ENCODE results near the gene RAB6D. TPM values are rescaled to one million over a fixed set of nuclear protein-coding genes. Genes with fewer than 3 reads are reported as not detected.
"Not testable (repeated sequence)": the region's sequence is repeated elsewhere in the genome, so short reads cannot be mapped to it uniquely, and the experiment has no call there.

Gene RAB6D
- polyA plus RNA-seq, 3 donors = not detected

GRCh38 chr2:131402320-131403039 lies 38.5 kb upstream of the RAB6D start:
- no peak overlapping the region for H3K27ac Mint-ChIP-seq
- H3K4me1 Mint-ChIP-seq = no peaks in the 10 kb centered on the region
- peaks cover 7 to 17% (median 12%) of the 10 kb centered on the region in 3 donors for H3K27me3 Mint-ChIP-seq (ENCODE audit: low read depth in 3 of 3)
- no peak overlapping the region for H3K4me3 ChIP-seq (replicated peaks in 1 of 3; ENCODE audit: low read depth in 2 of 3, low read length in 3 of 3)
- H3K4me2 ChIP-seq (replicated peaks; ENCODE audit: extremely low read depth, low read length, poor library complexity, severe bottlenecking) = no peak overlapping the region
- intact Hi-C loops (cut with micrococcal nuclease) = no loop called here
- H3K36me3 Mint-ChIP-seq = no peaks in the 10 kb centered on the region
- H3K79me2 ChIP-seq (ENCODE audit: insufficient read depth, low read length) = no peaks in the 10 kb centered on the region
- no peak for TF ChIP-seq CTCF (IDR thresholded peaks at IDR 0.05)
- H3K36me3 ChIP-seq (replicated peaks in 1 of 2; ENCODE audit: control insufficient read depth in 1 of 2, insufficient read depth in 2 of 2, low read length in 2 of 2) = no peaks in the 10 kb centered on the region
- no peak overlapping the region for H2AFZ ChIP-seq (ENCODE audit: insufficient read depth, low read depth, low read length, poor library complexity, severe bottlenecking)
- no peak for DNase-seq
- 100% methylated on average over 1 of the region's 6 CpGs for WGBS (ENCODE audit: insufficient coverage)
- H3K27me3 ChIP-seq (ENCODE audit: control insufficient read depth in 2 of 2, insufficient read depth in 2 of 2, low read length in 2 of 2) = no peaks in the 10 kb centered on the region
- H3K9ac ChIP-seq (ENCODE audit: insufficient read depth, low read length, poor library complexity, severe bottlenecking) = no peak overlapping the region
- no peak overlapping the region for H3K4me3 Mint-ChIP-seq
- H3K27ac ChIP-seq (ENCODE audit: low read depth in 1 of 2, low read length in 2 of 2) = no peak overlapping the region
- H3K9me3 ChIP-seq (replicated peaks in 1 of 2; ENCODE audit: control insufficient read depth in 1 of 2, insufficient read depth in 1 of 2, low read length in 2 of 2) = no peaks in the 10 kb centered on the region
- H4K20me1 ChIP-seq (ENCODE audit: insufficient read depth, low read length) = no peaks in the 10 kb centered on the region
- H3K9me3 Mint-ChIP-seq = no peaks in the 10 kb centered on the region
- no peaks in the 10 kb centered on the region for H3K4me1 ChIP-seq (ENCODE audit: control insufficient read depth in 1 of 2, insufficient read depth in 2 of 2, low read length in 2 of 2)

GRCh38 chr2:131400849-131401248 lies 36.9 kb upstream of the RAB6D start:
- no peak overlapping the region for H3K4me3 Mint-ChIP-seq

GRCh38 chr2:131400441-131400840 lies 36.5 kb upstream of the RAB6D start:
- DNase-seq = not testable (repeated sequence)

More at GRCh38 chr2:131400849-131401248, 36.9 kb upstream of the RAB6D start:
- no peak overlapping the region for H3K4me3 ChIP-seq (replicated peaks in 1 of 3; ENCODE audit: low read depth in 2 of 3, low read length in 3 of 3)
- no peaks in the 10 kb centered on the region for H3K36me3 Mint-ChIP-seq
- no peak for DNase-seq
- WGBS (ENCODE audit: insufficient coverage) = 100% methylated on average over 2 of the region's 4 CpGs
- no peaks in the 10 kb centered on the region for H3K4me1 Mint-ChIP-seq
- H4K20me1 ChIP-seq (ENCODE audit: insufficient read depth, low read length) = no peaks in the 10 kb centered on the region
- no peak overlapping the region for H3K9ac ChIP-seq (ENCODE audit: insufficient read depth, low read length, poor library complexity, severe bottlenecking)
- no peaks in the 10 kb centered on the region for H3K79me2 ChIP-seq (ENCODE audit: insufficient read depth, low read length)
- H3K27ac Mint-ChIP-seq = no peak overlapping the region
- H3K27me3 ChIP-seq (ENCODE audit: control insufficient read depth in 2 of 2, insufficient read depth in 2 of 2, low read length in 2 of 2) = no peaks in the 10 kb centered on the region
- TF ChIP-seq CTCF (IDR thresholded peaks at IDR 0.05) = no peak
- H3K27ac ChIP-seq (ENCODE audit: low read depth in 1 of 2, low read length in 2 of 2) = no peak overlapping the region
- no peaks in the 10 kb centered on the region for H3K9me3 Mint-ChIP-seq
- H3K4me2 ChIP-seq (replicated peaks; ENCODE audit: extremely low read depth, low read length, poor library complexity, severe bottlenecking) = no peak overlapping the region
- intact Hi-C loops (cut with micrococcal nuclease) = no loop called here
- no peaks in the 10 kb centered on the region for H3K9me3 ChIP-seq (replicated peaks in 1 of 2; ENCODE audit: control insufficient read depth in 1 of 2, insufficient read depth in 1 of 2, low read length in 2 of 2)
- no peaks in the 10 kb centered on the region for H3K4me1 ChIP-seq (ENCODE audit: control insufficient read depth in 1 of 2, insufficient read depth in 2 of 2, low read length in 2 of 2)
- no peaks in the 10 kb centered on the region for H3K36me3 ChIP-seq (replicated peaks in 1 of 2; ENCODE audit: control insufficient read depth in 1 of 2, insufficient read depth in 2 of 2, low read length in 2 of 2)
- no peak overlapping the region for H2AFZ ChIP-seq (ENCODE audit: insufficient read depth, low read depth, low read length, poor library complexity, severe bottlenecking)
- H3K27me3 Mint-ChIP-seq (ENCODE audit: low read depth in 3 of 3) = peaks cover 7 to 18% (median 13%) of the 10 kb centered on the region in 3 donors

More at GRCh38 chr2:131400441-131400840, 36.5 kb upstream of the RAB6D start:
- H3K9ac ChIP-seq (ENCODE audit: insufficient read depth, low read length, poor library complexity, severe bottlenecking); H3K27ac Mint-ChIP-seq; H4K20me1 ChIP-seq (ENCODE audit: insufficient read depth, low read length); H3K4me3 Mint-ChIP-seq; H3K27ac ChIP-seq (ENCODE audit: low read depth in 1 of 2, low read length in 2 of 2); H3K4me1 ChIP-seq (ENCODE audit: control insufficient read depth in 1 of 2, insufficient read depth in 2 of 2, low read length in 2 of 2); H3K4me3 ChIP-seq (replicated peaks in 1 of 3; ENCODE audit: low read depth in 2 of 3, low read length in 3 of 3); H3K9me3 Mint-ChIP-seq; H3K4me2 ChIP-seq (replicated peaks; ENCODE audit: extremely low read depth, low read length, poor library complexity, severe bottlenecking); H3K36me3 ChIP-seq (replicated peaks in 1 of 2; ENCODE audit: control insufficient read depth in 1 of 2, insufficient read depth in 2 of 2, low read length in 2 of 2); H3K36me3 Mint-ChIP-seq; H3K9me3 ChIP-seq (replicated peaks in 1 of 2; ENCODE audit: control insufficient read depth in 1 of 2, insufficient read depth in 1 of 2, low read length in 2 of 2); intact Hi-C loops (cut with micrococcal nuclease); H3K79me2 ChIP-seq (ENCODE audit: insufficient read depth, low read length); H3K4me1 Mint-ChIP-seq; H2AFZ ChIP-seq (ENCODE audit: insufficient read depth, low read depth, low read length, poor library complexity, severe bottlenecking); H3K27me3 ChIP-seq (ENCODE audit: control insufficient read depth in 2 of 2, insufficient read depth in 2 of 2, low read length in 2 of 2): not testable (repeated sequence)
- WGBS (ENCODE audit: insufficient coverage) = 58% methylated on average over 1 of the region's 4 CpGs
- peaks cover 7 to 21% (median 15%) of the 10 kb centered on the region in 3 donors for H3K27me3 Mint-ChIP-seq (ENCODE audit: low read depth in 3 of 3)
